ENCODE data around the gene SPATA16.
"Not testable (repeated sequence)": the region's sequence is repeated elsewhere in the genome, so short reads cannot be mapped to it uniquely, and the experiment has no call there.

The SPATA16 gene

DNA sequence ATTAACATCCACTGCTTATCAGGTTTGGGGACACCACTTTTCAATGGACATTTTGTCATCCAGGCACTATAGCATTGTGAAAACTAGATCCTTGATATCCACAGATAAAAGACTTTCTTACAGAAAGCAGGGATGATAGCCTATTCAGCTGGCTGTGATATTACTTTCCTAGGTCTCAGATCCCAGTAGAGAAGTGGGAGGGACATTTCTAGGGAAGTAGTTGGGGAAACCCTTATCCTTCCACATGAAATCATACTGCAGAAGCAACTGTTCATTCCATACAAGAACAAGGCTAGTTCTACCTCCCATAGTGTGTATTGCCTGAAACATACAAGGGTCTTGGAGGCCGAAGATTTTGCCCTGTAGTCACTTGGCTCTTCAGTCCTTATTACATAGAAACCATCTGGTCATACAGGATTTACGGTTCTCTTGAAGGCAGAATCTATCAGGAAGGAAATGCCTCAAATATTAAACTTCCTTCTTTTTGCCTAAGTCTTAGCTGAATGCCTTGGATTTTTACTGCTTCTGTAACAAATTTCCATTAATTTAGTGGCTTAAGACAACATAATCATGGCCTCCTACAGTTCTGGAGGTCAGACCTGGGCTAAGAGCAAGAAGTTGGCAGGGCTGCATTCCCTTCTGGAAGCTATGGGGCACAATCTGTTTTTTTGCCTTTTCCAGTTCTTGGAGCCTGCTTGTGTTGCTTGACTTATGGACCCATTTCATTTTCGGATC lies 271.1 kb downstream of the SPATA16 start:
- DNase-seq, result no peak

DNA sequence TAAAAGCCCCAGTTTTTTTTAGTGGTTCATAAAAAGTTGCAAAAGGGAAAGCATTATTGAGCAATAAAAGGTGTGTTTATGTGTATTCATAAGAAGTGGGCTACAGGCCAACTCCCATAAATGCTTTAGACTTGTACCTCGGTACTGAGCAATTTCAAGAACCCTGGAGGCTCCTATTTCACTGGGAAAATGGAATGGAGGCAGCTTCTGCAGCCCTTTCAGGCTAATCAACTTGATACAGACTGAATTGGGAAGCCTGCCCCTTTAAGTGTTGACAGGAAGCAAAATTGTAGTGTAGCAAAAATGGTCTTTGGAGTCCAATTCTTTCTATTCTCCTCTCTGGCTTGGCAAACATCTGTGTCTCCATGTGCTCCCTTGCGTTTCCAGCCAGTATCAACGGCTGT lies 271.7 kb downstream of the SPATA16 start:
- peak; percentile 71 for DNase-seq

DNA sequence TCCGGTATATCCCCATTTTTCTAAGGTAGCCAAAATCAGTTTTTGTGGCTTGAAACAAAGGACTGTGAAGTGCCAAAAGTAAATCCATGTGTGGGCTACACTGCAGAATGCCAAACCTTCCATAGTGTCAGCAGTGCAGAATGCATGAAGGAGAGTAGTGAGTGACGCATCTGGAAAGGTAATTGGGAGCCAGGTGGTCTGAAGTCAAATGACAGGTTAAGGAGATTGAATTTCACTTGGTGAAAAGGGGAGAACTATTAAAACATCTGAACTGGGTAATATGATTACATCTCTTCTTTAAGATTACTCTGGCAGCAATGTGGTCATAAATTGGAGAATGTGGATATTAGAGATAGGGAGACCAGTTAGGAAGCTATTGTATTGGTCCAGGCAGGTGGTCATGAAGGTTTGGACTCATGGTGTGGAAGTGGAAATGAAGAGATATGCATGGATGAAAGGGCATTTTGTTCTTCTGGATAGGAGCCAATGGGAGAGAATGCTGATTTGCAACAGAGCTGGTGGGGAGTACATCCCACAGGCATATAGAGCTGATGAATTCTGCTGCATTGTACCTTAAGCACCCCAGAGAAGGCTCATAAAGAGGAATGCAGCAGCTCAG lies 272.3 kb downstream of the SPATA16 start:
- peak; percentile 99 for DNase-seq

DNA sequence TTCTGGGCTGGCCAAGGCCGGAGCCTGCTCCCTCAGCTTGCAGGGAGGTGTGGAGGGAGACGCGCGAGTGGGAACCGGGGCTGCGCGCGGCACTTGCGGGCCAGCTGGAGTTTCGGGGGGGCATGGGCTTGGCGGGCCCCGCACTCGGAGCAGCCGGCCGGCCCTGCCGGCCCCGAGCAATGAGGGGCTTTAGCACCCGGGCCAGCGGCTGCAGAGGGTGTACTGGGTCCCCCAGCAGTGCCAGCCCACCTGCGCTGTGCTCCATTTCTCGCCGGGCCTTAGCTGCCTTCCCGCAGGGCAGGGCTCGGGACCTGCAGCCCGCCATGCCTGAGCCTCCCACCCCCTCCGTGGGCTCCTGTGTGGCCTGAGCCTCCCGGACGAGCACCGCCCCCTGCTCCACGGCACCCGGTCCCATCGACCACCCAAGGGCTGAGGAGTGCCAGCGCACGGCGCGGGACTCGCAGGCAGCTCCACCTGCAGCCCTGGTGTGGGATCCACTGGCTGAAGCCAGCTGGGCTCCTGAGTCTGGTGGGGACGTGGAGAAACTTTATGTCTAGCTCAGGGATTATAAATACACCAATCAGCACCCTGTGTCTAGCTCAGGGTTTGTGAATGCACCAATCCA lies 274.2 kb downstream of the SPATA16 start:
- not testable (repeated sequence) for DNase-seq

DNA sequence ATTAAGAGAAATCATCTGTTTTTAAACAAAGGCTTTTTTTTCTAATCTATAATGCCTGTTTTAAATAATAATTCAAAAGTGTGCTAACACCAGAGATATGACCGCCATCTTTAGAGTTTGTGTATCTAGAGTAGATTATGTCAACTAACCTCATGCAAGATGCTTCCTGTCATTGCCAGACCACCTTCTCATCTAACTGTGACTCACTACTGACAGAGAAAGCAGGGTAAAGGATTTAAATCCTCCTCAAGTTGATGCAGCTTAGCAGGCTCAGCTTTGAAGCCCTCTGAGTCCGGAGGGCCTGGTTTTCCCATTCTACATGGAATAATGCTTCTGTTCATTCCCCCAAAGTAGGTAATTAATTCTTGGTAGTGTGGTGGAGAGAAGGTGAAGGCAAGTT lies 282.0 kb downstream of the SPATA16 start:
- no peak for DNase-seq

DNA sequence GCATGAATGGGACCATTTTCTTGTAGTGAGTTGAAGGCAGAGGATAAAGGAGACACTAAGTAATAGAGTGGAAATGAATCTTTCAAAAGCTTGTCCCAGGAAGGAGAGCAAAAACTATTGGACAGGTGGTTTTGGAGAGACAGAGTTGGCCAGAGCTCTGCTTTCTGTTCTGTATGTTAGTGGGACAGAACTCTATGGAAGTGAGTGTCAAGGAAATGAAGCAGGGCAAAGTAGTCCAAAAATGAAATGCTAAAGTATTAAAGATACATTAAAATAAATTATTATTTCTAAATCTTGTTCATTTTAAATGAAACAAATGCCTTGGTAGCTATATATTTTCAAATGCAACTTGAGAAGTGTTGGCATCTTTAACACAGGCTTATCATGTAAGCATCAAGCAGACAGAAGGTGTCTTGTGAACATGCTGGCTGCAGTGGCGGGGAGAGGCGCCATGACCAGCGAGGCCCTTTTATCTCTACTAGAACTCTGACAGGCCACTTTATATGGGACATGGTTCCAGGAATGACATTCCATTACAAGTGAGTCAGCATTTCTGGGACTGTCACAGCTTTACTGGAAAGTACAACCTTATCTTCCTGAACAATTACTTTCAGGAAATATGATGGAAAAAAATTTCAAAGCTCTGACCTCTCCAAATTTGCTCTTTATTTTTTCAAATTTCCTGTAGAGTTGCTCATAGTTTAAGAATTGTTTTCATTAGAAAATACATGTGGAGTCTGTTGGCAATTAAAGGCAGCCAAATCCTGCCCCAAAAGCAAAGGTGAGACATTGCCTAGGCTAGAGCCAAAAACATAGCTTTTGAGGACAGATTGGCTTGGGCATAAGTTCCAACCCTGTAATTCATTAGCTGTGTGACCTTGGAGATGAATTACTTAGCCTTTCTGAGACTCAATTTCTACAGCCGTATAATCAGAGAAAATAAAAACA lies 284.0 kb downstream of the SPATA16 start:
- no peak for DNase-seq

DNA sequence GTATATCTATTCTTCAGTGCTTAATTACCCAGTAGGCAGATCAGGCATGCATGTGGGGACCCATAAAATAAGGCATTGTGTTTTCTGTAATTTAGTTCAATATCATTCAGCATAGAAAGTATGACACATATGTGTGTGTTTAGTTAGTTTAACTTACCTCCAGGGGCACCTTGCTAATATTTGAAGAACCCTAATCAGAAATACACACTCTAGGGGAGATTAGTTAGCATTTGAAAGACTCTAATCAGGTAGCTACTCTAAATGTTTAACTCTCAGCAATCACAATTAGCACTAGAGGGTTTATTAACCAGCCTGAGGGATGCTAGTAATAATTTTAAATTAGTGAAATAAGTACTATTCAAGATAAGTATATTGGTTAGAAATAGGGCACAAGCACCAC lies 286.0 kb downstream of the SPATA16 start:
- DNase-seq, result peak; percentile 86

DNA sequence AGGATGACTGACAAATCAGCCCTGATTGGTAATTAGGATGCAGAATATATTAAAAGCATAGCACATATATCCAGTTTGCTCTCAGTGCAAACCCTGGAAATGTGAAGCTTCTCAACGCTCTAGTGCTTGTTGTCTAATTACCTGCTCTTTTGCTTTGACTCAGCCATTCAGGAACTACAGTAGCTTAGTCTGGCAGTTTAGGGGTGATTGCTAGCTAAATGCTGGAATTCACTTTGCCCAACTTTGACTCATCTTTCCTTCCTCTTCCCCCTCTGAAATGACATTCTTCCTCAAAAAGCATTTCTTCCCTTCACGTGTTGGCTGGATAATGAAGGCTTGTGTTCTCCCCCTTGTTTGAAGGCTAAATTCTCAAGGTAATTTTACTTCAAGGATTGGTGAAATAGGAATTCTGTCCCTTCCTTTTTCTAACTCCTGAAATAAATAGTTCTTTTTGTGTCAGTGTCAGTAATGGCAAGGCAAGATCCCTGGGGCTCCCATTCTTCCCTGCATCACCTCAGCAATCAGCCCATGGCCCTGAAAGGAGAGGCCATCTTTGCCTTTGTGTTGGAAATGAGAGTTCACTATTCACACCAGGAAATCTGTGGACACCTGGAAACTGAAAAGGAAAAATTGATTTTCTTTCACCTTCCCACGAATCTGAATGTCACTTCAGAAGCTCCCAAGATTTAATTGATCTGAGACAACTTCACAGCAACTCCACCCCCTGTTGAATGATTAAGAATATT lies 286.9 kb downstream of the SPATA16 start:
- DNase-seq, result peak; percentile 98

DNA sequence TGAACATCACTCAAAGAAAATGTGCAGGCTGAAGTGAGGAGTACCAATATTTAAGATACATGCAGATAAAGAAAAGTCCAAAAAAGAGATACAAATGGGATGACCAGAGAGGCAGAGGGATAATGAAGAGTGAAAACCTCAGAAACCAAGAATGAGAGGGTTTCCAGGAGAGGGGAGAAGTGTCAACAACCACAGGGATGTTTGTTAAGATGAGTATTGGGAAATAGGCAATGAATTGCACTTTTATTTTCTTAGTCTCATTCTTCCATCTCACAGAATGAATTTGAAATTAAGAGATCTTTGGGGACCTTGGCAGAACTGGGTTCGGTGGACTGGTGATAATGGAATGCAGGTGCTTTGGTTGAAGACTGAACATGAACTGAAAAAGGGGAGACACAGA lies 288.0 kb downstream of the SPATA16 start:
- no peak for DNase-seq

DNA sequence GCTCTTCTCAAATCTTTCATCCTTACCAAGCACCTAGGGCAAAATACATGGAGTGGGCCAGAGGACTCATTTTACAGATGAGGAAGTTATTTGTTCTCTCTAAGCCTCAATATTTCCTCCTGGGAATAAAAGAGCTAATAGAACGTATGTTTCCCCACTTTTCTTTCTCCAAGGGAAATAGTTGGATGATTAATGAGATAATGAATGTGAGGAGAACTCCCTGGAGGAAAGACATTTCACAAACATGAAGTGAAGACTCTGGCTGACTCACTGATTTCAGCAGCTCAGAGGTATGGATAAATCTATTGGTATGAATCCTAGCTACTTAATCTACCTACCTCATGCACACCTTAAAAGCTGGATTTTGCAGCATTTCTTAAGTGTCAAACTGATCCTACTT lies 292.1 kb downstream of the SPATA16 start:
- DNase-seq, result no peak

DNA sequence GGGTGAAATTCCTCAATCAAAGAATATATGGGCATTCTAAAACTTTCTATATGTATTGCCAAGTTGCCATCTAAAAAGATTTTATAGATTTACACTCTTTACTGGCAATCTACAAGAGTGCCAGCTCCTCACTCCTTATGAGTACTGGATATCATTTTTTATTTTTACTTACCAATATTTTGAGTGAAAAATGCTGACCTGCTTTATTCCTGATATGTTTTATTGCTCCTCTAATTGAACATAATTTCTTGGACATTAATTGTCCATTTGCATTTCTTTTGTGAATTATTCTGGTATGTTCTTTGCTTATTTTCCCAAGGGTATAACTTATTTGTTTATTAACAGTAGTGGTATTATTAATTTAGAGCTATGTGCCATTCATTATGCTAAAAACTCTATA lies 293.7 kb downstream of the SPATA16 start:
- no peak for DNase-seq

DNA sequence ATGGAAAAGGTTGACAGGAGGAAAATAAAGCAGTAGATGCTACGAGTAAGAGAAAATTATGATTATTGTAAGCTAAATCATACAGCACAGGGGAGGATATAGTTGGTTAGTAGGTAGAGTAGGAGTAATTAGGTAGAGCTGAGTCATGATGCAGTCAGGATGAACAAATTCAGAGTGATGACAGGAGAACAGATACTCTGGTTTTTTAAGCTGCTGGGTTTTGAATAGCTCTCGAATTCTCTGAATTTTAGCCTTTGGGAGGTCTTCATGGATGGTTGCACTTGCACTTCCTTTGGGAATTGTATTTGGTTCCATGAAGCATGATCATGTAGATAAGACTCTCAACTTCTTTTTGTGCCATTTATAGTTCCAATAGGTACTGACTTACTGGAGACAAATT lies 294.3 kb downstream of the SPATA16 start:
- peak; percentile 36 for DNase-seq

DNA sequence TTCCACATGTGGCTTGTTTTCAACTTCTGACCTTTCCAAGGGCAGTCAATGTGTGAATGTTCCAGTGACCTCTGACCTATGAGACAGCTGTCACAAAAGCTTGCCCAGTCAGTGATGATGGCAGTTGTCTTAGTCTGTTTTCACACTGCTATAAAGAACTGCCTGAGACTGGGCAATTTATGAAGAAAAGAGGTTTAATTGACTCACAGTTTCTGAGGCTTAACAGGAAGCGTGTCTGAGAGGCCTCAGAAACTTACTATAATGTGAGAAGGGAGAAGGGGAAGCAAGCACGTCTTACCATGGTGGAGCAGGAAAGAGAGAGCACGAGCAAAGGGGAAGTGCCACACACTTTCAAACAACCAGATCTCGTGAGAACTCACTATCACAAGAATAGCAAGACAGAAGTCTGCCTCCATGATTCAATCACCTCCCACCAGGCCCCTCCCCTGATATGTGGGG lies 294.9 kb downstream of the SPATA16 start:
- DNase-seq, result peak; percentile 18

DNA sequence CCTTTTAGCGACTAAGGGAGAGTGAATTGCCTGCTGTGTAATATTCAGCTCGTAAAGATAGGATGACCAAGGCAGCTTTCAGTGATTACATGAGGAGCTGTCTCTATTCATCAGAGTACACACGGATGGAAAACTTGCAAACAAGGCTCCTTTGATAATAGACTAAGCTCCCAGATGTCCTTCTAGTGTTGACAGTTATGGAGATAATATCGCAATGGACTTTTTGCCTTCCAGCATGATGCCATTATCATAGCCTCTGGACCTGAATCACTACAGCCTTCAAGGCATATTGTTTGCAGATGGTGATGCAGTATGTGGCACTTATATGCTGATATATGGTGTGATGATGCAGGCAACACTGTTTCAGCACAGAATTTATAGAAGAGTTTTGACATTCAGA lies 296.6 kb downstream of the SPATA16 start:
- DNase-seq, result peak; percentile 96

DNA sequence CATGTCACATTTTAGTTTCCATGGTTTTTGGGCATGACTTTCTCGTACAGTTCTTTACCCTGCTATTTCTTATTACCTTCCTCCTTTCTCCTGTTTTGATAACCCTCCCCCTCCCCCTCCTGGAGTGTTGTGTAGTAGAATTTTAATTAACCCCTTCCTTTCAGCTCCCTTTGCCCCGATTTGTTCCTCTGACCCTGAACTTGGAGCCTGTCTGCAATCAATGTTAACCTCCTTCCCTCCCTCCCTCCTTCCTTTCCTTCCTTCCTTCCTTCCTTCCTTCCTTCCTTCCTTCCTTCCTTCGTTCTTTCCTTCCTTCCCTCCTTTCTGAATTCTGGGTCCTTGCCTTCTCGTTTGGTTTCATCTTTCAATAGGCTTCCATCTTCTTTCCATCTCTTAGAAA lies 300.1 kb downstream of the SPATA16 start:
- DNase-seq, result no peak

DNA sequence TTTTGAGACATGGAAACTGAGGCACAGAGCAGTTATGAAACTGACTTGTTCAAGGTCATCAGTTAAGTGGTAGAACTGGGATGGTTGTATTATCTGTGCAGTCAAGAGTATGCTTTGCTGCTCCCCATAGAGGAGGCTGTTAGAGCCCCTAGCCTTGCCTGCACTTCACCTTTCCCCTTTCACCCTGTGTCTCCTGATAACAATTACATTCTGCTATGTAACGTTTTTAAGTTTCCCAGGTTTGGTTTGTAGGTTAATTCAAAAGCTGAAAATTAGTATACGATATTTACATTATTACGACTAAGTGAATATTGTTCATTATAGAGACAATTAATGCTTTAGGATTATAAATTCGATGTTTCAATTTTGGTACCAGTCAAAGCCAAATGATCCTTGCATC lies 300.6 kb downstream of the SPATA16 start:
- no peak for DNase-seq

DNA sequence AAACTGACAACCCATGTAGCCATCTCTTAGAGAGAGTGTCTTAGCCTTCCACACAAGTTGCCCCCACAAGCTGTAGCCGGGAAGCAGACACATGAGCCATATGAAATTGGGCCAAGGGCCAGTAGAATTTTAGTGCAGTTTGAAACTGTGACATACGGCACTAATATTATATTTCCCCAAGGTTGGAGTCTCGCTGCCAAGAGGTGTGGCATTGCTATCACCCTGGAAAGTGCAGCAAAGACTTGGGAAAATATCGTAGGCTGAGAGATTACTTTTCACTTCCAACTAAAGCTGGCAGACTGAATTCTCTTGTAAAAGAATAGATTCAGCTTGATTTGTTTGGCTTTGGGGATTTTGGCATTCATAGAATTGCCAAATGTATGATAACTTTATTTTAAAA lies 301.4 kb downstream of the SPATA16 start:
- no peak for DNase-seq
